HG03139 (cell line): Measurements from ENCODE around the gene SNRPD3.

Experiments
- ATAC-seq: cut with Tn5 transposase; IDR thresholded peaks from one replicate; pipeline ENCODE4 v1.9.1; 2021; ENCODE audit not compliant: unreplicated experiment

The SNRPD3 gene

GRCh38 chr22:24555165-24556039, at the start of gene SNRPD3:
TSS of gene SNRPD3 (plus strand) at chr22:24555999. CDS start at chr22:24557675, 1,676 bp downstream.
- peak; percentile 67 for ATAC-seq

- ATAC-seq = no peak
These were observed 48.9 kb upstream of the SNRPD3 start for GRCh38 chr22:24506802-24507438.

GRCh38 chr22:24507716-24508115, 48.1 kb upstream of the SNRPD3 start:
- ATAC-seq = no peak

GRCh38 chr22:24510637-24511625, 44.9 kb upstream of the SNRPD3 start:
- no peak for ATAC-seq

GRCh38 chr22:24512043-24512442, 43.8 kb upstream of the SNRPD3 start:
- no peak for ATAC-seq

- ATAC-seq = no peak
These were observed 42.2 kb upstream of the SNRPD3 start for GRCh38 chr22:24513378-24514240.

GRCh38 chr22:24514241-24515026, 41.4 kb upstream of the SNRPD3 start:
- no peak for ATAC-seq

- ATAC-seq = no peak
These were observed 40.8 kb upstream of the SNRPD3 start for GRCh38 chr22:24515027-24515338.

GRCh38 chr22:24516301-24516737, 39.5 kb upstream of the SNRPD3 start:
- no peak for ATAC-seq

- no peak for ATAC-seq
These were observed 38.4 kb upstream of the SNRPD3 start for GRCh38 chr22:24517446-24517845.

- ATAC-seq = no peak
These were observed 37.6 kb upstream of the SNRPD3 start for GRCh38 chr22:24518228-24518627.

- ATAC-seq = no peak
These were observed 36.9 kb upstream of the SNRPD3 start for GRCh38 chr22:24518771-24519485.

- ATAC-seq = no peak
These were observed 36.3 kb upstream of the SNRPD3 start for GRCh38 chr22:24519496-24519895.

- no peak for ATAC-seq
These were observed 34.0 kb upstream of the SNRPD3 start for GRCh38 chr22:24521791-24522245.

GRCh38 chr22:24523873-24524272, 31.9 kb upstream of the SNRPD3 start:
- ATAC-seq = no peak

- ATAC-seq = peak; percentile 74
These were observed 30.3 kb upstream of the SNRPD3 start for GRCh38 chr22:24525416-24526037.

- no peak for ATAC-seq
These were observed 29.6 kb upstream of the SNRPD3 start for GRCh38 chr22:24526191-24526590.

- no peak for ATAC-seq
These were observed 25.9 kb upstream of the SNRPD3 start for GRCh38 chr22:24529898-24530297.
